ENCODE data around the gene WT1.
"Not testable (repeated sequence)": the region's sequence is repeated elsewhere in the genome, so short reads cannot be mapped to it uniquely, and the experiment has no call there.

WT1 gene

DNA sequence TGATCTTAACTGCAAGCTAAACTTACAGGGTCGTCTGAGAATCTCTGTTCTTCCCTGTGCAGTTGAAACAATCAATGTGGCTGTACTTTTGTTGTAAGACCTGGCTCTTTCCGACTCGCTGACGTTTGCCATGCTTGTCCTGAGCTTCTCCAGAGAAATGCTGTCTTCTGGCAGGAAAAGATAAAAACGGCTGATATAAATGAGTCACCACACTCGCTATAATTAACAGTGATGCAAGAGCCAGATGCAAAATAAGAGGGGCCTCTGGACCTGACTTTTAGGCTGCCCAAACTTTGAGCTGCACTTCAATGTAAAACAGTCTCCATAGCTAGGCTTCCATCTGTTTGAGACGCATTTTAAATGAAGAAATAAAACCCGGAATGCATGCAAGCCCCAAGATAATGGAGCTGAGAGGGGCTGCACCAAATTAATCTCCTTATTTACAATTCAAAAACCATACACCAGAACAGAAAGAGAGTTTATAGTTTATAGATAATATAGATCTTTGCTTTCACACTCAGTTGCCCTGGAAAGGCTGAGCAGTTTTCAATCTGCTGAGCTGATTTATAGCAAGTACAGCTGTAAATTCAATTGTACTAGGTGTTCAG is 48.5 kb downstream of the WT1 start:
- no peak for DNase-seq (ENCODE audit: low read depth)

- no peak for DNase-seq (ENCODE audit: low read depth)
Measured at GRCh38 chr11:32385998-32386397, 49.3 kb downstream of the WT1 start.

- no peak for DNase-seq (ENCODE audit: low read depth)
Measured at GRCh38 chr11:32382339-32383049, 52.8 kb downstream of the WT1 start.

DNA sequence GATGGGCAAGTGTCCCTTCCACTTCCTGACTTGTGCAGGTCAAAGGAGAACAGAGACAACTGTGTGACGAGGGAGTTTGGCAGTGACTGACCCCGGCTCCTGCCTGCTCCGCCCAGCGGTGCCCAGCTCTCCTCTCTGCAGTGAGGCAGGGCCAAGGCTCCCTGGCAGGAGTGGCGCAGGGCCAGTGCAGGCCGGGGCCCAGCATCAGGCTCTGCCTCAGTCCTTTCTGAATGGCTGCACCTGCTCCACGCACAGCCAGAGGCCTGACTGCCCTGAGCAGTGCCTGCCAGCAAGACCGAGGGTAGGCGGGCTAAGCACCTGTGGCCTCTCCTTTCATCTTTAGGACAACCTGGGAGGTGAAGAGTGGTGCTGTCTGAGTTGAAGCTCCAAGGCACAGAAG is 54.2 kb downstream of the WT1 start:
- no peak for DNase-seq (ENCODE audit: low read depth)

DNA sequence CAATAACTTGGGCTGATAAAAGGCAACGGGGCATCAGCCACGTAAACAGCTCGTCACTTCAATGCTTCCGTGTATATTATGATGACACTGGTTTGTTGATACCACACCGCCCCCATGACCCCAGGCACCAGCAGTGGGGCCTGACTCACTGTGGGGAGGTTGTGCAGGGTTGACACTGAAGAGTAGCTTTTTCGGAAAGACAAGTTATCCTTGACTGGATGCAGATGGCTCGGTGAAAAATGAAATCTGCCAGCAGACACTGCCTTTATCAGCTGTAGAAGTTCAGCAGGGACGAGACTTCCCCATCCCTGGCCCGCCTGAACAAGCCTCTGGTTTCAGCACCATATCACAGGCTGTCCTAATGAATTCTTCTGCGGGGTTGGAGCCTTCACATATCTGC is 55.6 kb downstream of the WT1 start:
- DNase-seq (ENCODE audit: low read depth): no peak

DNA sequence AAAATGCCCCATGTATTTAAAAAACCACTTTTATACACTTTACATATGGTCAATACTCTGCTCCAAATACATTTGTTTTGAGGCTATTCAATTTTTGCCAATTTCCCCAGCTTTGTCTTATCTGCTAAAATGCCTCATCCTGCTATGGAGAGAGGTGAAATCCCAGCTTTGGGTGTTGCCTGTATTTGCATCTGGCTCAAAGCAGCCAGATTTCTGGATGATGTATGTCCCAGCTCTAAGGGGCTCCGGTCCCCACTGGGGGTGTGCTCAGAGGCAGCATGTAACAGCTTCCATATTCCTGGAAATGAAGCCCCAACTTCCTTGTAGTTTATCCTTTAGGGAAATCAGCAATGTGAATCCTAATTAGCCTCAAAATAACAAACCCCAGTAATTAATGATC is 59.5 kb downstream of the WT1 start:
- no peak for DNase-seq (ENCODE audit: low read depth)

DNA sequence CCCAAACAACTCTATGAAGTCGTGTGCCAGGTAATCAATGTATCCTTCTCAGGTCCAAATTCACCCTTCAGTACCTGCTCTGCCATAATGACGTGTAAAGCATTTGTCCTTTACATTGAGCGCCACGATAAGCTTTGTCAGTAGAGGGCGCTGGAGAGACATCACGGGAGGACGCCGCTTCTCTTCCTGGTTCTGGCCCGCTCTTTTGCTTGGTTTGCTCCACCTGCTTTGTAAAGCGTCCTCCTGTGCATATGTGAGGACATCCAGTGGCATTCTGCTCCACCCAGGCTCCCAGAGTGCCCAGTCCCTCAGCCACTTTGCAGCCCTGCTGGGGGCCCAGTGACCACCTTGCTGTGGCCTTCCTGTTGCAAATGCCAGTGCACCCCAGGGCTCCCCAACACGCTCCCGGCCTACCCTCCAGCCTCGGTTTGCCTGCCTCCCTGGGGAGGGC is 61.1 kb downstream of the WT1 start:
- DNase-seq (ENCODE audit: low read depth): no peak

- DNase-seq (ENCODE audit: low read depth): not testable (repeated sequence)
Measured at GRCh38 chr11:32369987-32370386, 65.4 kb downstream of the WT1 start.

DNA sequence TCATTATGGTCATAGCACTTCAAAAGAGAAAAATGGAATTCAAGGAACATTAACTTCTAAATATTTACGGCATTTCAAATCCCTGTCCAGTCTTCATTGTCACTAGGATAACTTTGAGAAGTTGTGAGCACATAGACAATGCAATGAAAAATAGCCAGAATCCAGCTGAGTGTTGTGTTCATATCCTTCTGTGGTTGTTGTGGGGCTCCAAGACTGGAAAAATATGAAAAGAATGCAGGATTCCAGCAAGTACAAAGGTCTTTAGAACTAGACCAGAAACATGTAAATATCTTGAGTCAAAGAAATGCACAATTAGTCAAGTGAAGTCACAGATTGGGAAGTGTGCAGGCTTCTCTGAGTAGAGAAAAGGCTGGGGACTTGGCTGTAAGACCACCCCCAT is 68.7 kb downstream of the WT1 start:
- DNase-seq (ENCODE audit: low read depth): no peak

GRCh38 chr11:32365192-32365591 is 70.1 kb downstream of the WT1 start:
- DNase-seq (ENCODE audit: low read depth): no peak

DNA sequence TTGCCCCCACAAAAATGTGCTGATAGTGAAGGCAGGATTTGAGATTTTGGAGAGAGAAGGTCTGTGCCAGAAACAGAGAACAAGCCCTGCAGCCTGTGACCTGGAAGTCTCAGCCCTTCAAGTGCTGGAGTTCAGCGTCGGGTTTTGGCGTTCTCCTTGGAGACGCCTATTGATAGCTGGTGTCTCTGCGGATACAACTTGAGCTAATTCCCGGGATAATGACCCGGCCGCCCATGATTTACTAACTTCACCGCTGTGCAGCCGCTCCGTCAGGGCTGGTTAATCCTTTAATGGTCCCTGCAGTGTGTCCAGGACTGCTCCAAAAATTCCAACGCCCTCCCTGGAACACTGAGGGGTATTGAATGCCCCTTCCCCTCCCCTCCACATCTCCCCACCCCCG is 76.6 kb downstream of the WT1 start:
- no peak for DNase-seq (ENCODE audit: low read depth)

DNA sequence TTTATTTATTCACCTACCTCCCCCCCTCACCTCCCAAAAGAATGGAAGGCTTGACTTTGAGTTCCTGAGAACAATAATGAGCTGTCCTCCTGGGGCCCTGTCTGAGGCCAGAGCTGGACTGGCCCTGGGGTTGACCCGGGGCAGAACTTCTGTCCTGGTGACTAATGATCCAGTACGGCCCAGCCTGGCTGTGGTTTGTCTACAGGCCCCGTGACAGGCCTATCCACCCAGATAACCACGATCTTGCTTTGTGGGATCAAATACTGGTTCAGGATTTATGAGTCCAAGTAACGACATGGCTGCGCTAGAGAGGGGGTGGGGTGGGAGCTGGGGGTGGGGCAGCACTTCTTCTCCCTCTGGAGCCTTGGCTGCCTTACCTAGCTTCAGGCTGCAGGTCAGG is 81.5 kb downstream of the WT1 start:
- DNase-seq (ENCODE audit: low read depth): no peak

DNA sequence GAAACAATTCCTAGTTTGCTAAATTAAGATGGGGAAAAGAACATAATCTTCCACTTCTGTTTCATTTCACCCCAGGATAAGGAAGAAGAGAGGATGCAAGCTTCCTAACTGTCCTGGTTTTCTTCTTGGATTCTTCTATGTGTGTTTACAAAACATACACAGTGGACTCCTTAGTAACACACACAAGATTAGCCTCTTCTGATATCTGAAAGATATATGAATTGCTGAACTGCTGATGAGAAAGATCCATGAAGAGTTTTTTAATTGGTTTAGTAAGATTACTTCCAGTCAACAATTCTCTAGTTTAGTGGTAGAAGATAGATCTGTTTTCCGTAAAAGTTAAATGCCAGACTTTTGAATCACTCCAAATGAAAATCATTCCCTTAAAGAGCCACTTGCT is 86.8 kb downstream of the WT1 start:
- no peak for DNase-seq (ENCODE audit: low read depth)

DNA sequence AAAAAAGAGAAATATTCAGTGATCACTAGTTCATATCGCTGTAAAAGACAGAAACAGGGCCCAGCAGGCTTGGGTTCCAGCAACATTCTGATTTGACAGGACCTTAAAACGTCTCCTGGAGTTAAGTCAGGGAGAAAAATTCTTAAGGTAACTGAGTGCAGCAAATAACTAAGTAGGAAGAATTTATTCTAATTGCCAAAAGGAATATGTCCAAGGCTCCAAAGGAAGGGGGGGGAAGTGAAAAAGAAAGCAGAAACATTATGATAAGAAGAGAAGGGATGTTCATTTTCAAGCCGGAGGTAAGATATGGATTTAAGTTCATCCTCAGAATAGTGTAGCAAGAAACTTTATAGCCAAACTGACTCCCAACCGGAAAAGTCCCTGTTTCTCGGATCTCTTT is 90.4 kb downstream of the WT1 start:
- DNase-seq (ENCODE audit: low read depth): no peak

- DNase-seq (ENCODE audit: low read depth): no peak
Measured at GRCh38 chr11:32343325-32344008, 91.9 kb downstream of the WT1 start.

GRCh38 chr11:32341620-32342613 is 93.4 kb downstream of the WT1 start:
- DNase-seq (ENCODE audit: low read depth): no peak

GRCh38 chr11:32340181-32340580 is 95.2 kb downstream of the WT1 start:
- no peak for DNase-seq (ENCODE audit: low read depth)

Data from HS-5 (cell line).